Vagina (tissue), 2 donors: Measurements from ENCODE around the gene PTPRD. TPM values are rescaled to one million over a fixed set of nuclear protein-coding genes. Genes with fewer than 3 reads are reported as not detected.

Source experiments
- DNase-seq, 2 donors: peaks; one replicate each; pipeline ENCODE4 v3.0.0-alpha.2; 2017; ENCODE audit errors: extremely low spot score in 2 of 2
- H3K27ac ChIP-seq: fragments of 200-600 bp; sonication (generic); one replicate; pipeline ENCODE4 v1.5.1; 2019
- H3K27me3 ChIP-seq: fragments of 200-600 bp; sonication (generic); one replicate; pipeline ENCODE4 v1.5.1; 2019
- H3K36me3 ChIP-seq, 2 donors: fragments of 200-600 bp; sonication (generic); one replicate each; pipeline ENCODE4 v1.5.1; 2017 to 2019
- H3K4me1 ChIP-seq: fragments of 200-600 bp; sonication (generic); one replicate; pipeline ENCODE4 v1.5.1; 2019
- H3K4me3 ChIP-seq, 2 donors: fragments of 200-600 bp; sonication (generic); 1 replicate in 1 of 2; 2 replicates in 1 of 2; pipeline ENCODE4 v1.5.1; 2016 to 2019
- H3K9me3 ChIP-seq: fragments of 200-600 bp; sonication (generic); one replicate; pipeline ENCODE4 v1.5.1; 2019
- POLR2A ChIP-seq, 2 donors: fragments of 450-650 bp; IDR thresholded peaks; one replicate each; pipeline ENCODE4 v1.6.1; 2017; ENCODE audit warnings: antibody characterized with exemption in 2 of 2, mild to moderate bottlenecking in 2 of 2, moderate library complexity in 2 of 2
- POLR2AphosphoS5 ChIP-seq, 2 donors: sonication (generic); formaldehyde crosslinking; IDR thresholded peaks; one replicate each; pipeline ENCODE4 v1.9.0; 2017; ENCODE audit warnings: antibody characterized with exemption in 2 of 2, mild to moderate bottlenecking in 2 of 2, low read depth in 1 of 2; ENCODE audit not compliant: insufficient read depth in 1 of 2
- intact Hi-C: fragments of 100-400 bp; cut with DNase I; formaldehyde crosslinking; loops from one replicate; pipeline ENCODE4 v1.15.1; 2023
- total RNA-seq: library from RNA; depleted of rRNA; stranded (reverse); fragments of >200 nt; gene quantifications from one replicate; pipeline ENCODE4 v1.2.3, GENCODE V29; 2016
- TF ChIP-seq, protein P1 (sequence below), 3 experiments: fragments of 450-650 bp in 2 of 3; fragments of 200-600 bp in 1 of 3; sonication (generic) in 1 of 3; IDR thresholded peaks; one replicate each; pipeline ENCODE4 v1.5.1; 2017 to 2019; ENCODE audit warnings: antibody characterized with exemption in 3 of 3, mild to moderate bottlenecking in 2 of 3, moderate library complexity in 2 of 3

The PTPRD gene
- total RNA-seq, 1 donor from 2014 or later: 10.3 TPM

DNA sequence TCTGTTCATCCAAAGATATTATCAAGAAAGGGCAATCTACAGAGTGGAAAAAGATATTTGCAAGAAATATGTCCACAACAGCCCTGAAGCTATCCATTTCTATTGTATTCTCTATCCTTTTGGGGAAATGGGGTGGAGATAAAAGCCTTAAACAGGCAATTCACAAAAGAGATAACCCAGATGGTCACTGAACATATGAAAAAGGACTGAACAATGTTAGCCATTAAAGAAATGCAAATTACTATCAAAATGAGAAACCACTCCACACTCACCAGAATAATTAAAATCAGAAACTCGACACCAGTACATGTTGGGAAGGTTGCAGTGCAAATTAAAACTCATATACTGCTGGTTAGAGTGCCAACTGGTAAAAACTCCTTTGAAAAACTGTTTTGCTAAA lies 1858.1 kb downstream of the PTPRD start:
- H3K27me3 ChIP-seq: no peaks in the 10 kb centered on the region
- intact Hi-C loops: no loop called here
- H3K4me1 ChIP-seq: no peaks in the 10 kb centered on the region
- no peak for DNase-seq
- no peak overlapping the region for H3K4me3 ChIP-seq
- no peaks in the 10 kb centered on the region for H3K9me3 ChIP-seq
- H3K27ac ChIP-seq: no peak overlapping the region
- no peaks in the 10 kb centered on the region for H3K36me3 ChIP-seq
- no peak for TF ChIP-seq POLR2A (IDR thresholded peaks at IDR 0.05)
- no peak for TF ChIP-seq POLR2AphosphoS5 (IDR thresholded peaks at IDR 0.05; ENCODE audit: insufficient read depth in 1 of 2, low read depth in 1 of 2)
- TF ChIP-seq, protein P1, sequence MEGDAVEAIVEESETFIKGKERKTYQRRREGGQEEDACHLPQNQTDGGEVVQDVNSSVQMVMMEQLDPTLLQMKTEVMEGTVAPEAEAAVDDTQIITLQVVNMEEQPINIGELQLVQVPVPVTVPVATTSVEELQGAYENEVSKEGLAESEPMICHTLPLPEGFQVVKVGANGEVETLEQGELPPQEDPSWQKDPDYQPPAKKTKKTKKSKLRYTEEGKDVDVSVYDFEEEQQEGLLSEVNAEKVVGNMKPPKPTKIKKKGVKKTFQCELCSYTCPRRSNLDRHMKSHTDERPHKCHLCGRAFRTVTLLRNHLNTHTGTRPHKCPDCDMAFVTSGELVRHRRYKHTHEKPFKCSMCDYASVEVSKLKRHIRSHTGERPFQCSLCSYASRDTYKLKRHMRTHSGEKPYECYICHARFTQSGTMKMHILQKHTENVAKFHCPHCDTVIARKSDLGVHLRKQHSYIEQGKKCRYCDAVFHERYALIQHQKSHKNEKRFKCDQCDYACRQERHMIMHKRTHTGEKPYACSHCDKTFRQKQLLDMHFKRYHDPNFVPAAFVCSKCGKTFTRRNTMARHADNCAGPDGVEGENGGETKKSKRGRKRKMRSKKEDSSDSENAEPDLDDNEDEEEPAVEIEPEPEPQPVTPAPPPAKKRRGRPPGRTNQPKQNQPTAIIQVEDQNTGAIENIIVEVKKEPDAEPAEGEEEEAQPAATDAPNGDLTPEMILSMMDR (IDR thresholded peaks at IDR 0.05): no peak

DNA sequence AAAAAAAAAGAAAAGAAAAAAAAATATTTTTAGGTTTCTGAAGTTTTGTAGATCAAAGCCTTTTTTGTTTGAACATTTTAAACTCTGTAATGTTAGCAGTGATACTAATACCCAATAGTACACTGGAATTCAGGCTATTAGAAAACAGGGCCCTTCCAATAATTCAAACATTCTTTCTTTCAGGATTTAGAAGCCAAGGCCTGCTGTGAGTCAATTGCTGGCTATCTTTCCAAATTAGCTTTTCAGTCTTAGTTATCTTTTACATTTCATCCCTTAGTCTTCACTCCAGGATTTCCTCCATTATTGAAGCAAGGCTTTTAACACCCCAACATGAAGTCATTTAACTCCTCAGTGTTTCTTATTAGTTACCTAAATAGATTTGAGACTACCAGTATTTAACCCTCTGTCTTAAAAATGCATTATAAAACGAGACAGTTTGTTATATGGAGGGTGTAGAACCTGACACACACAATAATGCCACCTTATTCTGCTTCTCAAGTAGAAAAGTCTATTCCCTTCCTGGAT lies 1861.3 kb downstream of the PTPRD start:
- Histone ChIP-seq H3K27me3 (no peaks in the 10 kb centered on the region), H3K4me1 (no peaks in the 10 kb centered on the region), H3K9me3 (no peaks in the 10 kb centered on the region), H3K4me3 (no peak overlapping the region), H3K36me3 (no peaks in the 10 kb centered on the region), H3K27ac (no peak overlapping the region)
- intact Hi-C loops: no loop called here
- DNase-seq: no peak
- no peak for TF ChIP-seq POLR2A (IDR thresholded peaks at IDR 0.05)
- no peak for TF ChIP-seq POLR2AphosphoS5 (IDR thresholded peaks at IDR 0.05; ENCODE audit: insufficient read depth in 1 of 2, low read depth in 1 of 2)
- TF ChIP-seq, protein P1 (IDR thresholded peaks at IDR 0.05): no peak

DNA sequence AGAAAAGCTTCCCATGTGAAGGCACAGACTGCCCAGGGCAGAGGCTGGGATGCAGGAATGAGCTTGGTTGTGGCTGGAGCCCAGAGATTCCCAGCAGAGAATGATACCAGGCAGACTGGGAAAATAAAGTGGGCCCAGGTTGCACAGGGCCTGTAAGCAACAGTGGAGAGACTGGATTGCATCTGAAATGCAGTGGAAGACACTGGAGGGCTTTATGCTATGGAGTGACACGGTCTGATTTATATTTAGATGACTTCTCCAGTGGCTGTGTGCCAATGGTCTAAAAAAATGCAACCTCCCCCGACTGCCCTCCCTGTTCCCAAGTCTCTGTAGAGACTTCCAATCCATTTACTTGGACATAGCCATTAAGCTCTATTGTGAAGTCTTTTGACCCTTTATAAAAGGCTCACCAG lies 1862.2 kb downstream of the PTPRD start:
- intact Hi-C loops: no loop called here
- no peak for DNase-seq
- no peaks in the 10 kb centered on the region for H3K27me3 ChIP-seq
- H3K4me1 ChIP-seq: no peaks in the 10 kb centered on the region
- H3K4me3 ChIP-seq: no peak overlapping the region
- no peaks in the 10 kb centered on the region for H3K36me3 ChIP-seq
- no peaks in the 10 kb centered on the region for H3K9me3 ChIP-seq
- TF ChIP-seq POLR2AphosphoS5 (IDR thresholded peaks at IDR 0.05; ENCODE audit: insufficient read depth in 1 of 2, low read depth in 1 of 2): no peak
- TF ChIP-seq POLR2A (IDR thresholded peaks at IDR 0.05): no peak
- TF ChIP-seq, protein P1 (IDR thresholded peaks at IDR 0.05): no peak
- H3K27ac ChIP-seq: no peak overlapping the region

DNA sequence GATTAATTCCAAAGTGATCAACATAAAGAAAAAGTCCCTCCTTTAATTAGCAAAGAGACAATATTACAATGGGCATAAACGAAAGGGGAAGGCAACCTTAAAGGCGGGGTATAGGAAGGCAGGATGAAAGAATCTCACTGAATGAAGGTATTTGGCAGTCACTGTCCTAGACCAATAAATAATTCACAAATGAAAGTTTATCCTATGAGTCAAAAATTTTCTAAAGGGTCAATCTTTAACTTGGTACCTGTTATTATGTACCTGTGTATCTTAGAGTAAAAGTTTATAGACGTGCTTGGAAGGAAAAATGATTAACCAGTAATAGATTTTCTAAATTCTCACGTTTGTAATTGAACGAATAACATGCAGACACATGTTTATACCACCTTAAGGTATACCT lies 1867.5 kb downstream of the PTPRD start:
- Histone ChIP-seq H3K27me3 (no peaks in the 10 kb centered on the region), H3K4me3 (no peak overlapping the region), H3K36me3 (no peaks in the 10 kb centered on the region), H3K4me1 (no peaks in the 10 kb centered on the region), H3K9me3 (no peaks in the 10 kb centered on the region), H3K27ac (no peak overlapping the region)
- DNase-seq: no peak
- TF ChIP-seq POLR2A (IDR thresholded peaks at IDR 0.05) (no peak), POLR2AphosphoS5 (IDR thresholded peaks at IDR 0.05; ENCODE audit: insufficient read depth in 1 of 2, low read depth in 1 of 2) (no peak)
- TF ChIP-seq, protein P1 (IDR thresholded peaks at IDR 0.05): no peak
- intact Hi-C loops: no loop called here

DNA sequence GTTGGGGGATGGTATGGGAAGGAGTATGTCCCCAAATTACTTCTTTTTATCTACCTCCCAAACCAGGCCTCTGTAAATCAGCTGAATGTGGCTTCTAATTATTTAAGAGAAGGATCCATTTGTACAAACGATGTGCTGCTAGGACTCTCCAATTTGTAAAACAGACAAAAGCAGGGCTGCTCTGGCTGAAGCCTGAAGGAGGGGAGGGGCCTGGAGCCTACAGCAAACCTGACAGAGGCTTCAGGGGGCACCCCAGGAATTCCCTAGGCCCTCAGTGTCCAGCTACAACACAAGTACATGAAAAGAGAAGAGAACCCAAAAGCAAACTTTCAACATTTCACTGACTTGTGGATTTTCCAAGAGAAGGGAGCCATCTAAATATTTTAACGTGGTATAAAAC lies 1873.9 kb downstream of the PTPRD start:
- TF ChIP-seq POLR2A (IDR thresholded peaks at IDR 0.05) (no peak), POLR2AphosphoS5 (IDR thresholded peaks at IDR 0.05; ENCODE audit: insufficient read depth in 1 of 2, low read depth in 1 of 2) (no peak)
- TF ChIP-seq, protein P1 (IDR thresholded peaks at IDR 0.05): no peak
- Histone ChIP-seq H3K27me3 (no peaks in the 10 kb centered on the region), H3K4me3 (no peak overlapping the region), H3K9me3 (no peaks in the 10 kb centered on the region), H3K36me3 (no peaks in the 10 kb centered on the region), H3K27ac (no peak overlapping the region), H3K4me1 (peaks cover 2% of the 10 kb centered on the region)
- DNase-seq: no peak
- intact Hi-C loops: no loop called here
